GM23338 (cell line): ENCODE measurements around the gene GNAO1. TPM values are rescaled to one million over a fixed set of nuclear protein-coding genes. Genes with fewer than 3 reads are reported as not detected.

ENCODE experiments used
- CREB1 ChIP-seq: fragments of 250-450 bp; sonication (Bioruptor Pico); IDR thresholded peaks from 2 replicates; pipeline ENCODE4 v1.5.0; 2020; ENCODE audit warnings: low read depth, mild to moderate bottlenecking, moderate library complexity
- EZH2 ChIP-seq: fragments of 200-600 bp; sonication (generic); IDR thresholded peaks from one replicate; pipeline ENCODE4 v1.8.0; 2017; ENCODE audit warnings: antibody characterized with exemption, mild to moderate bottlenecking, low read depth; ENCODE audit not compliant: unreplicated experiment
- POLR2AphosphoS5 ChIP-seq: IDR thresholded peaks from 2 replicates; pipeline ENCODE4 v1.6.1; 2016; ENCODE audit warnings: antibody characterized with exemption, low read depth
- polyA plus RNA-seq: library from polyadenylated mRNA; unstranded; fragments of >200 nt; fragmentation: Nextera tagmentation; extraction: Ambion mirVana; gene quantifications from 2 replicates; pipeline ENCODE4 v1.2.1, GENCODE V29; 2016
- total RNA-seq: library from RNA; depleted of rRNA; stranded (reverse); fragments of >200 nt; shearing (Covaris generic); gene quantifications from 2 replicates; pipeline ENCODE4 v1.2.3, GENCODE V29; 2014
- TF ChIP-seq, protein P1 (sequence below): fragments of 250-450 bp; sonication (Bioruptor Pico); IDR thresholded peaks from 2 replicates; pipeline ENCODE4 v1.5.0; 2020; ENCODE audit warnings: mild to moderate bottlenecking, moderate library complexity
- TF ChIP-seq, protein P2 (sequence below): IDR thresholded peaks from 2 replicates; pipeline ENCODE4 v1.6.1; 2016; ENCODE audit warnings: antibody characterized with exemption
- TF ChIP-seq, protein P3 (sequence below), 2 experiments: fragments of 200-600 bp in 1 of 2; sonication (generic) in 1 of 2; conservative IDR thresholded peaks; 2 replicates each; pipeline versions ENCODE4 v1.5.1 to v1.6.1; 2016 to 2017; ENCODE audit warnings: antibody characterized with exemption in 2 of 2, low read depth in 2 of 2, mild to moderate bottlenecking in 2 of 2, moderate library complexity in 1 of 2

The GNAO1 gene
- total and polyA plus RNA-seq, 2 experiments from 2014 or later = 6.5 to 24.8 TPM

DNA sequence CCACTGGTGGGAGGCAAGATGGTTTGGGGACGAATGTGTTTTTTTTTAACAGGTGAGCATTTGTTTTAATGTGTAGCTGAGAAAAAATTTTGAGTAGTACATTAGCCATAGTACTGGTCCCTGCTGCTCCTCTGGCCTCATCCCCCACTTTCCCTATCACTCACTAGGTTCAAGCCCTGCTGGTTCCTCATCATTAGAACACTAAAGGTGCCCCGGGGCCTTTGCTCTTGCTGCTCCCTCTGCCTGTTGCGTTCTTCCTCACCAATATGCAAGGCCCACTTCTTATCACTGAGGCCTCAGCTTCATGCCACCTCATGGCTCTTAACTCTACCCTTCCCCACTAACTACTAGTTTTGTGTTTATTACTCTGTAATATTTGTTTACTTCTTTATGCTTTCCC lies 74.5 kb downstream of the GNAO1 start (continued):
- TF ChIP-seq, protein P1, sequence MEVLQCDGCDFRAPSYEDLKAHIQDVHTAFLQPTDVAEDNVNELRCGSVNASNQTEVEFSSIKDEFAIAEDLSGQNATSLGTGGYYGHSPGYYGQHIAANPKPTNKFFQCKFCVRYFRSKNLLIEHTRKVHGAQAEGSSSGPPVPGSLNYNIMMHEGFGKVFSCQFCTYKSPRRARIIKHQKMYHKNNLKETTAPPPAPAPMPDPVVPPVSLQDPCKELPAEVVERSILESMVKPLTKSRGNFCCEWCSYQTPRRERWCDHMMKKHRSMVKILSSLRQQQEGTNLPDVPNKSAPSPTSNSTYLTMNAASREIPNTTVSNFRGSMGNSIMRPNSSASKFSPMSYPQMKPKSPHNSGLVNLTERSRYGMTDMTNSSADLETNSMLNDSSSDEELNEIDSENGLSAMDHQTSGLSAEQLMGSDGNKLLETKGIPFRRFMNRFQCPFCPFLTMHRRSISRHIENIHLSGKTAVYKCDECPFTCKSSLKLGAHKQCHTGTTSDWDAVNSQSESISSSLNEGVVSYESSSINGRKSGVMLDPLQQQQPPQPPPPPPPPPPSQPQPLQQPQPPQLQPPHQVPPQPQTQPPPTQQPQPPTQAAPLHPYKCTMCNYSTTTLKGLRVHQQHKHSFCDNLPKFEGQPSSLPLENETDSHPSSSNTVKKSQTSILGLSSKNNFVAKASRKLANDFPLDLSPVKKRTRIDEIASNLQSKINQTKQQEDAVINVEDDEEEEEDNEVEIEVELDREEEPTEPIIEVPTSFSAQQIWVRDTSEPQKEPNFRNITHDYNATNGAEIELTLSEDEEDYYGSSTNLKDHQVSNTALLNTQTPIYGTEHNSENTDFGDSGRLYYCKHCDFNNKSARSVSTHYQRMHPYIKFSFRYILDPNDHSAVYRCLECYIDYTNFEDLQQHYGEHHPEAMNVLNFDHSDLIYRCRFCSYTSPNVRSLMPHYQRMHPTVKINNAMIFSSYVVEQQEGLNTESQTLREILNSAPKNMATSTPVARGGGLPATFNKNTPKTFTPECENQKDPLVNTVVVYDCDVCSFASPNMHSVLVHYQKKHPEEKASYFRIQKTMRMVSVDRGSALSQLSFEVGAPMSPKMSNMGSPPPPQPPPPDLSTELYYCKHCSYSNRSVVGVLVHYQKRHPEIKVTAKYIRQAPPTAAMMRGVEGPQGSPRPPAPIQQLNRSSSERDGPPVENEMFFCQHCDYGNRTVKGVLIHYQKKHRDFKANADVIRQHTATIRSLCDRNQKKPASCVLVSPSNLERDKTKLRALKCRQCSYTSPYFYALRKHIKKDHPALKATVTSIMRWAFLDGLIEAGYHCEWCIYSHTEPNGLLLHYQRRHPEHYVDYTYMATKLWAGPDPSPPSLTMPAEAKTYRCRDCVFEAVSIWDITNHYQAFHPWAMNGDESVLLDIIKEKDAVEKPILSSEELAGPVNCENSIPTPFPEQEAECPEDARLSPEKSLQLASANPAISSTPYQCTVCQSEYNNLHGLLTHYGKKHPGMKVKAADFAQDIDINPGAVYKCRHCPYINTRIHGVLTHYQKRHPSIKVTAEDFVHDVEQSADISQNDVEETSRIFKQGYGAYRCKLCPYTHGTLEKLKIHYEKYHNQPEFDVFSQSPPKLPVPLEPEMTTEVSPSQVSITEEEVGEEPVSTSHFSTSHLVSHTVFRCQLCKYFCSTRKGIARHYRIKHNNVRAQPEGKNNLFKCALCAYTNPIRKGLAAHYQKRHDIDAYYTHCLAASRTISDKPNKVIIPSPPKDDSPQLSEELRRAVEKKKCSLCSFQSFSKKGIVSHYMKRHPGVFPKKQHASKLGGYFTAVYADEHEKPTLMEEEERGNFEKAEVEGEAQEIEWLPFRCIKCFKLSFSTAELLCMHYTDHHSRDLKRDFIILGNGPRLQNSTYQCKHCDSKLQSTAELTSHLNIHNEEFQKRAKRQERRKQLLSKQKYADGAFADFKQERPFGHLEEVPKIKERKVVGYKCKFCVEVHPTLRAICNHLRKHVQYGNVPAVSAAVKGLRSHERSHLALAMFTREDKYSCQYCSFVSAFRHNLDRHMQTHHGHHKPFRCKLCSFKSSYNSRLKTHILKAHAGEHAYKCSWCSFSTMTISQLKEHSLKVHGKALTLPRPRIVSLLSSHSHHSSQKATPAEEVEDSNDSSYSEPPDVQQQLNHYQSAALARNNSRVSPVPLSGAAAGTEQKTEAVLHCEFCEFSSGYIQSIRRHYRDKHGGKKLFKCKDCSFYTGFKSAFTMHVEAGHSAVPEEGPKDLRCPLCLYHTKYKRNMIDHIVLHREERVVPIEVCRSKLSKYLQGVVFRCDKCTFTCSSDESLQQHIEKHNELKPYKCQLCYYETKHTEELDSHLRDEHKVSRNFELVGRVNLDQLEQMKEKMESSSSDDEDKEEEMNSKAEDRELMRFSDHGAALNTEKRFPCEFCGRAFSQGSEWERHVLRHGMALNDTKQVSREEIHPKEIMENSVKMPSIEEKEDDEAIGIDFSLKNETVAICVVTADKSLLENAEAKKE = no peak
- TF ChIP-seq, protein P2, sequence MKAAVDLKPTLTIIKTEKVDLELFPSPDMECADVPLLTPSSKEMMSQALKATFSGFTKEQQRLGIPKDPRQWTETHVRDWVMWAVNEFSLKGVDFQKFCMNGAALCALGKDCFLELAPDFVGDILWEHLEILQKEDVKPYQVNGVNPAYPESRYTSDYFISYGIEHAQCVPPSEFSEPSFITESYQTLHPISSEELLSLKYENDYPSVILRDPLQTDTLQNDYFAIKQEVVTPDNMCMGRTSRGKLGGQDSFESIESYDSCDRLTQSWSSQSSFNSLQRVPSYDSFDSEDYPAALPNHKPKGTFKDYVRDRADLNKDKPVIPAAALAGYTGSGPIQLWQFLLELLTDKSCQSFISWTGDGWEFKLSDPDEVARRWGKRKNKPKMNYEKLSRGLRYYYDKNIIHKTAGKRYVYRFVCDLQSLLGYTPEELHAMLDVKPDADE = no peak
- TF ChIP-seq, protein P3, sequence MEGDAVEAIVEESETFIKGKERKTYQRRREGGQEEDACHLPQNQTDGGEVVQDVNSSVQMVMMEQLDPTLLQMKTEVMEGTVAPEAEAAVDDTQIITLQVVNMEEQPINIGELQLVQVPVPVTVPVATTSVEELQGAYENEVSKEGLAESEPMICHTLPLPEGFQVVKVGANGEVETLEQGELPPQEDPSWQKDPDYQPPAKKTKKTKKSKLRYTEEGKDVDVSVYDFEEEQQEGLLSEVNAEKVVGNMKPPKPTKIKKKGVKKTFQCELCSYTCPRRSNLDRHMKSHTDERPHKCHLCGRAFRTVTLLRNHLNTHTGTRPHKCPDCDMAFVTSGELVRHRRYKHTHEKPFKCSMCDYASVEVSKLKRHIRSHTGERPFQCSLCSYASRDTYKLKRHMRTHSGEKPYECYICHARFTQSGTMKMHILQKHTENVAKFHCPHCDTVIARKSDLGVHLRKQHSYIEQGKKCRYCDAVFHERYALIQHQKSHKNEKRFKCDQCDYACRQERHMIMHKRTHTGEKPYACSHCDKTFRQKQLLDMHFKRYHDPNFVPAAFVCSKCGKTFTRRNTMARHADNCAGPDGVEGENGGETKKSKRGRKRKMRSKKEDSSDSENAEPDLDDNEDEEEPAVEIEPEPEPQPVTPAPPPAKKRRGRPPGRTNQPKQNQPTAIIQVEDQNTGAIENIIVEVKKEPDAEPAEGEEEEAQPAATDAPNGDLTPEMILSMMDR (conservative IDR thresholded peaks at IDR 0.05; ENCODE audit: low read depth in 2 of 2) = no peak
- no peak for TF ChIP-seq EZH2
- no peak for TF ChIP-seq CREB1
- no peak for TF ChIP-seq POLR2AphosphoS5
